Panc1 (cell line): ENCODE measurements around the gene CORIN. TPM values are rescaled to one million over a fixed set of nuclear protein-coding genes. Genes with fewer than 3 reads are reported as not detected.

Experiments
- ATAC-seq: fragments of 200-7000 bp; cut with Tn5 transposase; 2 replicates; pipeline ENCODE4 v1.9.1; 2020; ENCODE audit warnings: mild to moderate bottlenecking, moderate library complexity
- BruUV-seq: library from RNA; stranded (reverse); fragments of 400-500 nt; replicated peaks from 2 replicates; lab custom pipeline; 2021; lab: Mats Ljungman, UMichigan
- CTCF ChIA-PET: fragments of 300-600 bp; sonication (Branson Sonifier 250); formaldehyde crosslinking; loops from one replicate; lab custom pipeline; 2022; ENCODE audit warnings: antibody characterized with exemption; lab: Charles Lee
- POLR2A ChIA-PET: fragments of 300-600 bp; sonication (Branson Sonifier 250); formaldehyde crosslinking; loops from one replicate; lab custom pipeline; 2022; ENCODE audit warnings: antibody characterized with exemption; lab: Charles Lee
- DNase-seq: peaks from one replicate; pipeline ENCODE4 v3.0.0-alpha.2; 2010; ENCODE audit warnings: low read depth, low spot score
- H3K27ac ChIP-seq: 2 replicates; pipeline ENCODE4 v1.5.1; 2011; ENCODE audit warnings: mild to moderate bottlenecking, low read length, inconsistent platforms
- H3K27me3 ChIP-seq: fragments of 200-500 bp; sonication (Bioruptor generic); 2 replicates; pipeline ENCODE4 v1.6.0; 2014; ENCODE audit warnings: low read length, inconsistent platforms; ENCODE audit not compliant: control insufficient read depth, insufficient read depth
- H3K36me3 ChIP-seq: fragments of 200-500 bp; sonication (Bioruptor generic); 2 replicates; pipeline ENCODE4 v1.5.1; 2014; ENCODE audit warnings: inconsistent platforms, mild to moderate bottlenecking, low read length, moderate library complexity; ENCODE audit not compliant: control insufficient read depth, insufficient read depth
- H3K4me1 ChIP-seq: 2 replicates; pipeline ENCODE4 v1.5.1; 2011; ENCODE audit warnings: inconsistent platforms, mild to moderate bottlenecking, low read length, moderate library complexity; ENCODE audit not compliant: control insufficient read depth, insufficient read depth
- H3K4me3 ChIP-seq, 2 experiments: 2 replicates each; pipeline ENCODE4 v1.5.1; 2011 to 2012; ENCODE audit warnings: low read depth in 2 of 2, low read length in 2 of 2, mild to moderate bottlenecking in 2 of 2, inconsistent platforms in 1 of 2, moderate library complexity in 1 of 2
- H3K9me3 ChIP-seq: fragments of 200-500 bp; sonication (Bioruptor generic); 2 replicates; pipeline ENCODE4 v1.5.1; 2014; ENCODE audit warnings: low read depth, mild to moderate bottlenecking, inconsistent platforms, low read length, moderate library complexity; ENCODE audit not compliant: control insufficient read depth, insufficient read depth
- CTCF ChIP-seq: fragments of 450-650 bp; IDR thresholded peaks from 2 replicates; pipeline ENCODE4 v1.5.1; 2017; ENCODE audit warnings: mild to moderate bottlenecking
- POLR2AphosphoS5 ChIP-seq: IDR thresholded peaks from 2 replicates; pipeline ENCODE4 v1.6.1; 2012; ENCODE audit warnings: mild to moderate bottlenecking, low read depth, low read length, moderate library complexity
- REST ChIP-seq, 2 experiments: IDR thresholded peaks; 2 replicates each; pipeline ENCODE4 v1.6.1; 2011 to 2012; ENCODE audit warnings: low read depth in 2 of 2, control low read depth in 1 of 2, low read length in 1 of 2, mild to moderate bottlenecking in 1 of 2, moderate library complexity in 1 of 2; ENCODE audit not compliant: insufficient read depth in 1 of 2
- SIN3A ChIP-seq: IDR thresholded peaks from 2 replicates; pipeline ENCODE4 v1.6.1; 2012; ENCODE audit warnings: low read depth, mild to moderate bottlenecking, low read length, moderate library complexity, borderline replicate concordance; ENCODE audit not compliant: insufficient read depth
- TCF7L2 ChIP-seq: IDR thresholded peaks from 2 replicates; pipeline ENCODE4 v1.6.1; 2011; ENCODE audit warnings: mild to moderate bottlenecking, low read depth, low read length, inconsistent platforms
- in situ Hi-C: cut with HindIII; loops from 2 replicates; pipeline ENCODE4 v1.10.0; 2016; ENCODE audit warnings: low sequenced_read_pairs, low pct_unique_long_range_greater_than_20kb
- intact Hi-C: fragments of 100-400 bp; cut with micrococcal nuclease; formaldehyde crosslinking; loops from one replicate; pipeline ENCODE4 v1.10.0; 2022; ENCODE audit not compliant: unreplicated experiment
- total RNA-seq: library from RNA; stranded (reverse); gene quantifications from one replicate; pipeline ENCODE4 v1.2.1, GENCODE V29; 2021; ENCODE audit not compliant: unreplicated experiment

Gene CORIN
- total RNA-seq, 1 experiment from 2014 or later: not detected

- Histone ChIP-seq H3K36me3 (no peaks in the 10 kb centered on the region), H3K27me3 (no peaks in the 10 kb centered on the region), H3K4me1 (no peaks in the 10 kb centered on the region), H3K9me3 (no peaks in the 10 kb centered on the region), H3K4me3 (no peak overlapping the region), H3K27ac (no peak overlapping the region)
- TF ChIP-seq REST (IDR thresholded peaks at IDR 0.05; ENCODE audit: insufficient read depth in 1 of 2, low read depth in 2 of 2, low read length in 1 of 2) (no peak), SIN3A (no peak), POLR2AphosphoS5 (no peak), TCF7L2 (no peak), CTCF (no peak)
- intact Hi-C loops: no loop called here
- BruUV-seq: no TSS peak
- ATAC-seq: no peak
- in situ Hi-C loops: no loop called here
- no peak for DNase-seq
- POLR2A ChIA-PET: no interaction called here
- CTCF ChIA-PET: no interaction called here
Measured at GRCh38 chr4:47642191-47642830, 195.6 kb downstream of the CORIN start.

DNA sequence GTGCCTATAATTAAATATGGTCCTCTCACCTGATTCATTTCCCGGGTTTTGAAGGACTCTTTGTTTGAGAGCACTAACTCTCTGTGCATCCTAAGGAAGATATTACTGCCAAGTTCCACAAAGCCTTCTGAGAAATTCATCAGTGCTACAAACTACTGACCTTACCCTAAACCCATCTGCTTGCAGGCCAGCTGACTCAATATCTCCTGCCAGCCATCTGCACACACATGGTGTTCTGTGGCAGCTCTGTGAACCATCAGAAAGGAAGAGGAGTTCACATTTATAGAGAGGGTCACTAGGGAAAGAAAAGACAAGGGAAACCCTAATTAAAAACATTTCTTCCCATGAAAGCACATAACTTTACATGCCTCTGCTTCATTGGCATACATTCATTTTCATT, 196.1 kb downstream of the CORIN start:
- no peak overlapping the region for H3K4me3 ChIP-seq
- CTCF ChIA-PET: no interaction called here
- POLR2A ChIA-PET: no interaction called here
- in situ Hi-C loops: no loop called here
- no TSS peak for BruUV-seq
- H3K36me3 ChIP-seq: no peaks in the 10 kb centered on the region
- TF ChIP-seq POLR2AphosphoS5 (no peak), TCF7L2 (no peak), CTCF (no peak), SIN3A (no peak), REST (IDR thresholded peaks at IDR 0.05; ENCODE audit: insufficient read depth in 1 of 2, low read depth in 2 of 2, low read length in 1 of 2) (no peak)
- H3K4me1 ChIP-seq: no peaks in the 10 kb centered on the region
- no peak for ATAC-seq
- H3K27ac ChIP-seq: no peak overlapping the region
- intact Hi-C loops: no loop called here
- no peak for DNase-seq
- H3K9me3 ChIP-seq: no peaks in the 10 kb centered on the region
- no peaks in the 10 kb centered on the region for H3K27me3 ChIP-seq
